Dermis microvascular lymphatic vessel endothelial cell (primary cell): ENCODE measurements around the gene PRUNE2. TPM values are rescaled to one million over a fixed set of nuclear protein-coding genes. Genes with fewer than 3 reads are reported as not detected.
A peak's percentile ranks its signal among the peaks of the same experiment; 100 is the strongest.

Source experiments
- DNase-seq, 2 donors: peaks; one replicate each; pipeline versions ENCODE4 v3.0.0 to v3.0.0-alpha.2; 2010; ENCODE audit warnings: low read depth in 2 of 2
- total RNA-seq: library from RNA; depleted of rRNA; stranded (reverse); fragments of >200 nt; gene quantifications from 2 replicates; pipeline ENCODE4 v1.2.1, GENCODE V29; 2014

The PRUNE2 gene
- total RNA-seq, 1 donor from 2014 or later: 10.8 TPM

GRCh38 chr9:76662476-76663281, 243.2 kb downstream of the PRUNE2 start:
- peak in 1 of 2 donors; percentile 65 for DNase-seq

- peak; percentile 65 to 71 for DNase-seq
These were observed 247.2 kb downstream of the PRUNE2 start for GRCh38 chr9:76658510-76659231.

- no peak for DNase-seq
These were observed 248.6 kb downstream of the PRUNE2 start for GRCh38 chr9:76657265-76657664.

GRCh38 chr9:76655971-76656370, 249.9 kb downstream of the PRUNE2 start:
- DNase-seq: peak in 1 of 2 donors; percentile 26

- peak in 1 of 2 donors; percentile 78 for DNase-seq
These were observed 250.8 kb downstream of the PRUNE2 start for GRCh38 chr9:76655121-76655541.

GRCh38 chr9:76654575-76654974, 251.3 kb downstream of the PRUNE2 start:
- DNase-seq: peak in 1 of 2 donors; percentile 40

GRCh38 chr9:76654051-76654461, 251.9 kb downstream of the PRUNE2 start:
- DNase-seq: peak in 1 of 2 donors; percentile 21

- DNase-seq: no peak
These were observed 253.0 kb downstream of the PRUNE2 start for GRCh38 chr9:76652894-76653293.

GRCh38 chr9:76651119-76651705, 254.7 kb downstream of the PRUNE2 start:
- DNase-seq: no peak

GRCh38 chr9:76650692-76651091, 255.2 kb downstream of the PRUNE2 start:
- DNase-seq: no peak

GRCh38 chr9:76649894-76650293, 256.0 kb downstream of the PRUNE2 start:
- DNase-seq: no peak

- DNase-seq: peak in 1 of 2 donors; percentile 11
These were observed 259.7 kb downstream of the PRUNE2 start for GRCh38 chr9:76646249-76646648.

GRCh38 chr9:76644647-76645250, 261.2 kb downstream of the PRUNE2 start:
- DNase-seq: no peak

GRCh38 chr9:76644171-76644570, 261.7 kb downstream of the PRUNE2 start:
- no peak for DNase-seq

- no peak for DNase-seq
These were observed 262.4 kb downstream of the PRUNE2 start for GRCh38 chr9:76643399-76644117.

GRCh38 chr9:76642701-76643209, 263.2 kb downstream of the PRUNE2 start:
- DNase-seq: no peak

- no peak for DNase-seq
These were observed 263.8 kb downstream of the PRUNE2 start for GRCh38 chr9:76642074-76642473.

- no peak for DNase-seq
These were observed 267.9 kb downstream of the PRUNE2 start for GRCh38 chr9:76638001-76638400.

GRCh38 chr9:76637416-76637815, 268.5 kb downstream of the PRUNE2 start:
- no peak for DNase-seq

GRCh38 chr9:76634356-76635054, 271.4 kb downstream of the PRUNE2 start:
- DNase-seq: peak in 1 of 2 donors; percentile 21
